Measurements from ENCODE around the gene ELSPBP1. TPM values are rescaled to one million over a fixed set of nuclear protein-coding genes. Genes with fewer than 3 reads are reported as not detected.
A peak's percentile ranks its signal among the peaks of the same experiment; 100 is the strongest.

ELSPBP1 gene
- total RNA-seq, 1 experiment from 2014 or later: not detected

DNA sequence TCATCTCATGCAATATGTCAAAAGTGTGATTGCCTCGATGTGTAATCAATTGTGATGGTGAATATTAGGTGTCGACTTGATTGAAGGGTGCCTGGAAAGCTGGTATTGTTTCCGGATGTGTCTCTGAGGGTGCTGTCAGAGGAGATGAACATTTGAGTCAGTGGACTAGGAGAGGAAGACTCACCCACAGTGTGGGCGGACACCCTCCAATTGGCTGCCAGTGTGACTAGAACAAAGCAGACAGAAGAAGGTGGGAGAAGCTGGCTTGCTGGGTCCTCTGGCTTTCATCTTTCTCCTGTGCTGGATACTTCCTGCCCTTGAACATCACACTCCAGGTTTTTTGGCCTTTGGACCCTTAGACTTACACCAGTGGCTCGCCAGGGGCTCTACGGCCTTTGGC lies 64.9 kb downstream of the ELSPBP1 start:
- no peaks in the 10 kb centered on the region for H4K20me1 ChIP-seq (ENCODE audit: control insufficient read depth, insufficient read depth, insufficient read length)
- peaks cover 12% of the 10 kb centered on the region; the same call in 1 of the 2 replicates for H3K4me1 ChIP-seq (ENCODE audit: insufficient read depth, low read length)
- no peak overlapping the region for H3K4me2 ChIP-seq (ENCODE audit: insufficient read depth, insufficient read length, low read length)
- no peak overlapping the region for H4K5ac ChIP-seq (ENCODE audit: insufficient read length, low read depth, low read length)
- no peak overlapping the region for H3T11ph ChIP-seq (ENCODE audit: low read length)
- TF ChIP-seq, protein P1, sequence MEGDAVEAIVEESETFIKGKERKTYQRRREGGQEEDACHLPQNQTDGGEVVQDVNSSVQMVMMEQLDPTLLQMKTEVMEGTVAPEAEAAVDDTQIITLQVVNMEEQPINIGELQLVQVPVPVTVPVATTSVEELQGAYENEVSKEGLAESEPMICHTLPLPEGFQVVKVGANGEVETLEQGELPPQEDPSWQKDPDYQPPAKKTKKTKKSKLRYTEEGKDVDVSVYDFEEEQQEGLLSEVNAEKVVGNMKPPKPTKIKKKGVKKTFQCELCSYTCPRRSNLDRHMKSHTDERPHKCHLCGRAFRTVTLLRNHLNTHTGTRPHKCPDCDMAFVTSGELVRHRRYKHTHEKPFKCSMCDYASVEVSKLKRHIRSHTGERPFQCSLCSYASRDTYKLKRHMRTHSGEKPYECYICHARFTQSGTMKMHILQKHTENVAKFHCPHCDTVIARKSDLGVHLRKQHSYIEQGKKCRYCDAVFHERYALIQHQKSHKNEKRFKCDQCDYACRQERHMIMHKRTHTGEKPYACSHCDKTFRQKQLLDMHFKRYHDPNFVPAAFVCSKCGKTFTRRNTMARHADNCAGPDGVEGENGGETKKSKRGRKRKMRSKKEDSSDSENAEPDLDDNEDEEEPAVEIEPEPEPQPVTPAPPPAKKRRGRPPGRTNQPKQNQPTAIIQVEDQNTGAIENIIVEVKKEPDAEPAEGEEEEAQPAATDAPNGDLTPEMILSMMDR (conservative IDR thresholded peaks at IDR 0.05): no peak
- no peaks in the 10 kb centered on the region for H3K9me3 ChIP-seq (ENCODE audit: control insufficient read depth, low read depth, low read length)
- no peaks in the 10 kb centered on the region for H3K27me3 ChIP-seq (ENCODE audit: insufficient read depth, low read length)
- no peak overlapping the region for H3K14ac ChIP-seq (ENCODE audit: insufficient read depth, low read length)
- H3K18ac ChIP-seq (ENCODE audit: insufficient read length, low read depth, low read length): no peak overlapping the region
- Mint-ChIP-seq H3K4me3 (no peak overlapping the region), H3K27me3 (ENCODE audit: low read depth) (peaks cover 1% of the 10 kb centered on the region; the same call in 1 of the 2 replicates), H3K36me3 (ENCODE audit: insufficient read depth in 1 of 3, low read depth in 3 of 3) (0 out of 7 replicates have a peak, but pooled peaks cover 0 to 4% (median 0%) of the 10 kb centered on the region in 3 experiments), H3K4me1 (peaks cover 17 to 23% of the 10 kb centered on the region in 2 experiments), H3K27ac (no peak overlapping the region), H3K9me3 (no peaks in the 10 kb centered on the region)
- H3K56ac ChIP-seq (ENCODE audit: insufficient read length, low read depth, low read length): no peak overlapping the region
- no peak overlapping the region for H3K9ac ChIP-seq (ENCODE audit: extremely low read depth, insufficient read length, low read length)
- no peak for DNase-seq
- H2BK15ac ChIP-seq (ENCODE audit: low read depth, low read length): peak overlapping the region; percentile 89; the same call in 1 of the 2 replicates
- no peak overlapping the region for H3K4ac ChIP-seq (ENCODE audit: low read depth, low read length)
- no CpG with 5 or more reads among the region's 6 CpGs for WGBS (ENCODE audit: extremely low coverage, insufficient read length, low lambda C conversion rate)
- H3K79me1 ChIP-seq (ENCODE audit: insufficient read depth, low read depth, low read length, poor library complexity, severe bottlenecking): no peaks in the 10 kb centered on the region
- no peaks in the 10 kb centered on the region for H3K79me2 ChIP-seq (ENCODE audit: insufficient read depth, low read length)
- H4K8ac ChIP-seq (replicated peaks; ENCODE audit: insufficient read length, low read depth, low read length): no peak overlapping the region
- H3K27ac ChIP-seq (ENCODE audit: insufficient read length, low read depth, low read length): no peak overlapping the region
- H2AK5ac ChIP-seq (ENCODE audit: insufficient read length, low read length): no peak overlapping the region
- no peak overlapping the region for H3K23ac ChIP-seq (ENCODE audit: insufficient read length, low read depth, low read length)
- H2BK20ac ChIP-seq (ENCODE audit: low read depth, low read length, poor library complexity, severe bottlenecking): no peak overlapping the region
- no peak overlapping the region for H4K91ac ChIP-seq (ENCODE audit: insufficient read length, low read depth, low read length)
- H2AFZ ChIP-seq (ENCODE audit: low read length): no peak overlapping the region
- no peak overlapping the region for H2BK120ac ChIP-seq (ENCODE audit: low read depth, low read length, poor library complexity, severe bottlenecking)
- no peaks in the 10 kb centered on the region for H3K23me2 ChIP-seq (ENCODE audit: insufficient read length, low read depth, low read length, poor library complexity, severe bottlenecking)
- no peak overlapping the region for H2BK12ac ChIP-seq (ENCODE audit: insufficient read length, low read depth, low read length)
- H2BK5ac ChIP-seq (ENCODE audit: insufficient read length, low read length): no peak overlapping the region

Measured in H9 (cell line).